ENCODE data around the gene RASA3.

Gene RASA3

DNA sequence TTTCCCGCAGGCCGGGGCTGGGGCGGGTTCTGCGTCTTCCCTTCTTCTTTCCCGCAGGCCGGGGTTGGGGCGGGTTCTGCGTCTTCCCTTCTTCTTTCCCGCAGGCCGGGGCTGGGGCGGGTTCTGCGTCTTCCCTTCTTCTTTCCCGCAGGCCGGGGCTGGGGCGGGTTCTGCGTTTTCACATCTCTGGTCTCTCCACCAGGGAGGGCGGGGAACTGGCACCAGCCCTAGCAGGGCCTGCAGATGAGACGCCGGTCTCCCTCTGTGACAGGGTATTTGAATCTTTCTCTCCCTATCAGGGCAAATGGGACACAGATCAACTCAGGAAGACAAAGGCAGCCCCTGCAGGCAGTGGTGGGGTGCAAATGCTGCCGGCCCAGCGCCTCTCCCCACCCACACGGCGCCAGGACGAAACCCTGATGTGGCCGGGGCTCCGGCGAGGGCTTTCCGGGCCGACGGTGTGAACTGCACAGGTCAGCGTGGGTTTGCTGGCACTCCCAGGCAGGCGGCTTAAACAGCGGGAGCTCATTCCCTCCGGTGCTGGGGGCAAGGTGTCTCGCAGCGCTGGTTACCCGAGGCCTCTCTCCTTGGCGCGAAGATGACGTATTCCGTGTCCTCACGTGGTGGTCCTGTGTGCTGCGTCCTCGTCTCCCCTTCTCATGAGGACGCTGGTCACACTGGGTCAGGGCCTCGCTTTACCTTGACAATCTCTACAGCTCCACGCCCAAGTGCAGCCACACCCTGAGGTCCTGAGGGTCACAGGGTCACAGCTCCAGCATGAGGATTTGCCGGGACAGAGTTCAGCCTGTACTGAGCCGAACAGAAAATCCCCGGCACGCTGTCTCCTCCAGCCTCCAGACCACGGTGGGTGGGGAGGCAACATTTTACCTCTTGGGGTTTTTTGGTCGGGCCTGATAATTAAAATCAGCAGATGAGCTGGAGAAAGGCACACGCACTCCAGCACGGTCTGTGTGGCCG is 157.8 kb downstream of the RASA3 start:
- FAIRE-seq = no peak

- no peak for FAIRE-seq
Observed at GRCh38 chr13:113973218-113974164, 158.9 kb downstream of the RASA3 start, which contains the start of gene C13orf46. Gene C13orf46 (minus strand): TSS chr13:113974076. CDS start chr13:113973997, 79 bp downstream.

DNA sequence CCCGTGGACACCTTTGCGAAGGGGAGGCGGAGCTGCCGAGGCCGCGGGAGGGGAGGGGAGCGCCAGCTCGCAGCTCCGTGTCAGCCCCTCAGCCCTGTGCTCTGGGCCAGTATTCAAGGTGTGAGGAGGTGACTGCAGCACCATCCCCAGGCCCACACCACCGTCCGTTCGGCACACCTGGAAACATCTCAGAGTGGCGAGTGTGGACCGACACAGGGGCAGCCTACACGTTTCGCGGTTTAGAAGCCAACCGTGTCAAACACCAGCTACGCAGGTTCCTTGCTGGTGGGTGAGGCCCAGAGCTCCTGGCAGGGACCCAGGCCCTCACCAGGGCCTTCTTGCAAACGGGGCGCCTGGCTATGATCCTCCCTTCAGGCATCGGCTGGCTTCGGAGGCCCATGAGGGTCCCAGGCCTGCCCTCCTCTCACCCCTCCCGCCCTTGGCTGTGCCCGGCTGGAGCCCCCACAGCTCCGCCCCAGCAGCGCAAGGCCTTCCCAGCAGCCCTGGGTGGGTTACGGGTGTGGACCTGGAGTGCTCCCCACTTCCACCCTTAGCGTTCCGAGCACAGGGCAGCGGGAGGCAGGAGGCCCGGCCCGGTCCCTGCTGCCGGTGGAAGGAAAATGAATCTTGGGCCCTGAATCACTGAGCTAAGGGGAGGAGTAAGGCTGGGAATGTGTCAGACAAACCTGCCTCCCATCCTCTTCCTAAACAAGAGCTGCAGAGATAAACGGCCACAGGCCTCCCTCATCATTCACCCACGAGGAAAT is 159.8 kb downstream of the RASA3 start:
- no peak for FAIRE-seq

GRCh38 chr13:113971471-113972231 is 160.8 kb downstream of the RASA3 start:
- FAIRE-seq = no peak

GRCh38 chr13:113970810-113971470 is 161.5 kb downstream of the RASA3 start:
- FAIRE-seq = no peak

GRCh38 chr13:113969973-113970611 is 162.3 kb downstream of the RASA3 start:
- no peak for FAIRE-seq

DNA sequence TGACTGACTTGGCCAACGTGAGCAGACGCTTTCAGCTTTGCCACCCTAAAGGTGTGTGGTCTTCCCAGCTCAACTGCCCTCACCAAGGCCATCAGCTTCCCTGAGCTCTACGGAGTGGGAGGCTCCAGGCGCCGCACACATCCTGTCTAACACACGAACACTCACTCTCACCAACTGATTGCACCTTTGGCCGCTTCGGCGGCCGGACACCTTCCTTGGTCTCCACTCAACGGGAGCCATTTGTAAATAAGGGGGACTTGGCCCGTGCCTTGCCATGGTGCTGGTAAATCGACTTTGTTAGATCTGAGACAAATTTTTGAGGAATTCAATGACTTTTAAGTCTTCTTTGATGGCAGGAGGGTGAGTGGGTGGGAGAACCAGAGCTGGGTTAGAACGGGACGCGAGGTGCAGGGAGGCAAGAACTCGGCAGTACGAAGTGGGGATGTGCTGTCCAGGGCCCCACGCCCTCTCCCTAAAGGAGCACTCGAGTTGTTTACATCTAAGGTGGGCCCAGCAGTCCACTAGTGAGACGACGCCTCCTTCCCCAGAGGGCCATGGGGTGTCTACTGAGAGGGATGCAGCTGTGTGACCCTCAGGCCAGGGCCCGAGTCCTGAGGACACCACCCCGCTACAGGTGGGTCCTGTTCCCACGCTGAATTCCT is 163.0 kb downstream of the RASA3 start:
- no peak for FAIRE-seq

- FAIRE-seq = no peak
Observed at GRCh38 chr13:113968463-113969310, 163.7 kb downstream of the RASA3 start.

GRCh38 chr13:113967729-113968462 is 164.5 kb downstream of the RASA3 start:
- no peak for FAIRE-seq

DNA sequence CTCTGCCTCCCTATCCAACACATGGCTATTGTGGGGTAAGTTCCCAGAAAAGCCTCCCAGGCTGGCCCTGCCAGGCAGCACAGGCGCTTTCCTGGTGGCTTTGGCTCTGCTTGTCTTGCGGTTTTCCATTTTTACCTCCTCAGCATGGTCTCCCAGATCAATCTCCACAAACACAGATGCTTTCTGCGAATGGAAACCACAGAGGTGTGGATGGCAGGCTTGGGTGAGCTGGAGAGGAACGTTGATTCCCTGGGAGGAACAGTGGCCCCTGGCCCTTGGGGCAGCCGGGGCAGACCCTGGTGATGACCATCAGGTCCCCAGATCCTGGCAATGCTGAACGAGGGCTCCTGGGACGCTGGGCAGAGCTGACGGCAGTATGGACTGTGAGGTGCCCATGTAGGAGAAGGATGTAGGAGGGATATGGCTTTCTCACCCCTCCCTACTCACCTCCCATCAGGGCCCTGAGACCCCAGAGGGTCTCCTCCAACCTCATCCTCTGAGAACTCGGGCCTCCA is 165.2 kb downstream of the RASA3 start:
- no peak for FAIRE-seq

DNA sequence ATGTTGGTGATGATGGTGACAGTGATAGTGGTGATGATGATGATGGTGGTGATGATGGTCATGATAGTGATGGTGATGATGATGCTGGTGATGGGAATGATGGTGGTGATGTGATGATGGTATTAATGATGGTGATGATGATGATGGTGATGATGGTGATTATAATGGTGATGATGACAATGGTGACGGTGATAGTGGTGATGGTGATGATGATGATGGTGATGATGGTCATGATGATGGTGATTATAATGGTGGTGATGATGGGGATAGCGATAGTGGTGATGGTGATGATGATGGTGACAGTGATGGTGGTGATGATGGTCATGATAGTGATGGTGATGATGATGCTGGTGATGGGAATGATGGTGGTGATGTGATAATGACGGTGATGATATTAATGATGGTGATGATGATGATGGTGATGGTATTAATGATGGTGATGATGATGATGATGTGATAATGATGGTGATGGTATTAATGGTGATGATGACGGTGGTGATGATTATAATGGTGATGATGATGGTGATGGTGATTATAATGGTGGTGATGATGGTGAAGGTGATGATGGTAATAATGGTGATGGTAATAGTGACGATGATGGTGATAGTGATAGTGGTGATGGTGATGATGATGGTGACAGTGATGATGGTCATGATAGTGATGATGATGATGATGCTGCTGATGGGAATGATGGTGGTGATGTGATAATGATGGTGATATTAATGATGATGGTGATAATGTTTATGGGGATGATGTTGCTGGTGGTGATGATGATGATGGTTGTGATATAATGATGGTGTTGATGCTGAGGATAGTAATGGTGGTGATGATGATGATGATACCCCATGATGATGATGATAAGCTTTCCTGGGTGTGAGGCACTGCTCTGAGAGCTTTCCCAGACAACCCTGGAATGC is 166.2 kb downstream of the RASA3 start:
- no peak for FAIRE-seq

DNA sequence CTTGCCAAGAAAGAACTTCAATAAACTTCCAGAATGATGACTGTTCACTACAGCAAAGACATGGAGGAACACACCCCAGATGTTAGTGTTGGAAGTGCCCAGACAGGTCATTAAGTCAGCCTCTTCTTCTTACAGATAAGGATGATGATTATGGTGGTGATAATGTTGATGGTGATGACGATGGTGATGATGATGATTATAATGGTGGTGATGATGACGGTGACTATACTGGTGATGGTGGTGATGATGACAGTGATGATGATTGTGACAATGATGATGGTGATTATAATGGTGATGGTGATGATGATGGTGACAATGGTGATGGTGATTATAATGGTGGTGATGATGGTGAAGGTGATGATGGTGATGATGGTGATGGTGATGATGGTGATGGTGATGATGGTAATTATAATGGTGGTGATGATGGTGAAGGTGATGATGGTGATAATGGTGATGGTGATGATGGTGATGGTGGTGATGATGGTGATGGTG is 167.0 kb downstream of the RASA3 start:
- FAIRE-seq = no peak

DNA sequence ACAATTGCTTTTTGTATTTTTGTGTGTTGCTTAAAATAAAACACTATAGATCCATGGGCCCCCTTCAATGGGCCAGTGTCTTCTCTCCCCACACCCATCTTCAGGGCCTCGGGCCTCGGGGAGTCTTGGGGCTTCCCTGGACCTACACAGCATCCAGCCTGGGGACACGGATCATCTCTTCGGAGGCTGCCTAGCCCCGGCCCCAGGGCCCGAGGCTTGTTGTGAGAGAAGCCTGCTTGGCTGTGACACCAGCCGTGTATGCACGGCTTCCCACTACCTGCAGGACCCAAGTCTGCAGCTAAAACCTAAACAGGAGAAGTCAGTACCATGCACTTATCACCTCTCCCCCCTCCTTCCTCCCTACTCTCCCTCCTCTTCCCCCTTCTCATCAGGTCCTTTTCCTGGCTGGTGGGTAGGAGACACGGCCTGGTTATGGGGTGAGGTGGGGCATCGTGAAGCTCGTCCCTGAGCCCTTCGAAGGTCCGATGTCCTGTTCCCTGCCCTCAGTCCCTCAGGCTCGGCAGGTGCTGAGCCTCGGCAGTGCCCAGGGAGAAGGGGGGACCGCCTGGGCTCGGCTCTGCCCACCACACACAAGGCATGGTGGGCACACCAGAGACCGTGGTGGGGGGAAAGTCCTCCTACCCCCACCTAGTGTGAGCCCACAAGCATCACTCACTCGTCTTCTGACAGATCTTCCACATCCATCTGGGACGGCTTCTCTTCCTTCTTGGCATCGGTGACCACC is 168.0 kb downstream of the RASA3 start:
- FAIRE-seq = no peak

GRCh38 chr13:113963376-113963775 is 169.0 kb downstream of the RASA3 start:
- no peak for FAIRE-seq

- FAIRE-seq = no peak
Observed at GRCh38 chr13:113962975-113963374, 169.4 kb downstream of the RASA3 start.

- FAIRE-seq = no peak
Observed at GRCh38 chr13:113962386-113962785, 170.0 kb downstream of the RASA3 start.
